Adipocyte (in vitro differentiated cells): ENCODE measurements around the gene RPS6KC1.

Source experiments
- DNase-seq: peaks from one replicate; pipeline ENCODE4 v3.0.0-alpha.2; 2015; ENCODE audit warnings: low read depth
- H3K27me3 ChIP-seq: replicated peaks from 2 replicates; pipeline ENCODE4 v1.7.0; 2013; ENCODE audit warnings: mild to moderate bottlenecking, low read length, moderate library complexity; ENCODE audit not compliant: control insufficient read depth, insufficient read depth
- H3K36me3 ChIP-seq: 2 replicates; pipeline ENCODE4 v1.7.0; 2013; ENCODE audit warnings: low read length, mild to moderate bottlenecking, moderate library complexity; ENCODE audit not compliant: control insufficient read depth, insufficient read depth, severe bottlenecking
- H3K4me1 ChIP-seq: 2 replicates; pipeline ENCODE4 v1.7.0; 2013; ENCODE audit warnings: mild to moderate bottlenecking, low read length, moderate library complexity; ENCODE audit not compliant: control insufficient read depth, insufficient read depth
- H3K4me3 ChIP-seq: 2 replicates; pipeline ENCODE4 v1.7.0; 2013; ENCODE audit warnings: mild to moderate bottlenecking, low read length, moderate library complexity
- H3K9ac ChIP-seq: 2 replicates; pipeline ENCODE4 v1.7.0; 2013; ENCODE audit warnings: mild to moderate bottlenecking, low read length, moderate library complexity
- H3K9me3 ChIP-seq: 2 replicates; pipeline ENCODE4 v1.7.0; 2013; ENCODE audit warnings: mild to moderate bottlenecking, low read length, moderate library complexity; ENCODE audit not compliant: control insufficient read depth

The RPS6KC1 gene

DNA sequence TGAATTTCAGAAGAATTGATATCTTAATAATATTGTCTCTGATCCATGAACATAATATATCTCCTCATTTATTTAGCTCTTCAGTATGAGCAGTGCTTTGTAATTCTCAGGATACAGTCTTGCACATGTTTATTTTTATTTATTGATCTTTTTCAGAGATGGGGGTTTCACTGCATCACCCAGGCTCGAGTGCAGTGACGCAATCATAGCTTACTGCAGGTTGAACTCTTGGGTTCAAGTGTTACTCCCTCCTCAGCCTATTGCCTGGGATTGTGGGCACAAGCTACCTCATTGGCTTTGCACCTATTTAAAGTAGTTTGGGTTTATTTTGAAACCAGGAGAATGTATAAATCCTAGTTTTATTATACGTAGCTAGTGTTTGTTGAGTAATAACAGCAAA, 4.7 kb downstream of the RPS6KC1 start:
- H3K27me3 ChIP-seq: no peaks in the 10 kb centered on the region
- H3K4me1 ChIP-seq: peaks cover 14% of the 10 kb centered on the region
- peak; percentile 8 for DNase-seq

DNA sequence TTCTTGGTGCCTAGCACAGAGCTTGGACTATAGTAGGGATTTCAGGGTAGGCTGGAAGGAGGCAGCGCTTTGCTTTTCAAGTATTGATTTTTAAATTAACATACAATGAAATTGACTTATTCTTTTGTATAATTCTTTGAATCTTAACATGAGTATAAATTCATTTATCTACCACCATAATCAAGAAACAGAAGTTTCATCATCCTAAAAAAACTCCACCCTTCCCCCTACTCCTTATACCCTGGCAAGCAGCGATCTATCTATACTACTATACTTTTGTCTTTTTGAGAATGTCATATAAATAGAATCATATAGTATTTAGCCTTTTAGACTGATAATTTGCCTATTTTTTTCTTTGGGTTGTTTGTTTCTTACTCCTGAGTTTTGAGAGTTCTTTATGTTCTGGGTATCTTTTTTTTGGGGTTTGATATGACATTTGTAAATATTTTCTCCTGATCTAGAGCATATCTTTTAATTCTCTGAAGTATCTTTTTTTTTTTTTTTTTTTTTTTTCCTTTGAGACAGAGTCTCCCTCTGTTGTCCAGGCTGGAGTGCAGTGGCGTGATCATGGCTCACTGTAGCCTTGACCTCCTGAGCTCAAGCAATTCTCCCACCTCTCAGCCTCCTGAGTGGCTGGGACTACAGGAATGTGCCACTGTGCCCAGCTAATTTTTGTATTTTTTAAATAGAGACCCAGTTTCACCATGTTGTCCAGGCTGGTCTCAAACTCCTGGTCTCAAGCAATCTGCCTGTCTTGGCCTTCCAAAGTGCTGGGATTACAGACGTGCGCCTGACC, 6.4 kb downstream of the RPS6KC1 start:
- peaks cover 6% of the 10 kb centered on the region for H3K4me1 ChIP-seq
- H3K27me3 ChIP-seq: no peaks in the 10 kb centered on the region
- no peak overlapping the region for H3K9ac ChIP-seq
- no peak for DNase-seq
- no peaks in the 10 kb centered on the region for H3K36me3 ChIP-seq
- H3K9me3 ChIP-seq: no peaks in the 10 kb centered on the region
- no peak overlapping the region for H3K4me3 ChIP-seq

More for the DNA sequence above, 4.7 kb downstream of the RPS6KC1 start:
- H3K9ac ChIP-seq: no peak overlapping the region
- no peaks in the 10 kb centered on the region for H3K9me3 ChIP-seq
- H3K4me3 ChIP-seq: no peak overlapping the region
- no peaks in the 10 kb centered on the region for H3K36me3 ChIP-seq

DNA sequence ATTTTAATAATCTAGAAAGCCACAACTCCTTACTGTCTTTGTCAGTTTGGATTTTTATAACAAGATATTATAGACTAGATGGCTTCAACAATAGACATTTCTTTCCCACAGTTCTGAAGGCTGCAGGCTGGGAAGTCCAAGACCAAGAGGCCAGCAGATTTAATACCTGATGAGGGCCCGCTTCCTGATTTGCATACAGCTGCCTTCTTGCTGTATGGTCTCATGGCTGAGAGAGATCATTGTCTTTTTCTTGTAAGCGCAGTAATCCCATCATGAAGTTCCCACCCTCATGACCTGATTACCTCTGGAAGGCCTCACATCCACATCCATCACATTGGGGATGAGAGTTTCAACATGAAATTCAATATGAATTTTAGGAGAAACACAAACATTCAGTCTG, 9.8 kb downstream of the RPS6KC1 start:
- Histone ChIP-seq H3K4me1 (peaks cover 6% of the 10 kb centered on the region), H3K27me3 (no peaks in the 10 kb centered on the region), H3K9me3 (no peaks in the 10 kb centered on the region), H3K36me3 (no peaks in the 10 kb centered on the region), H3K9ac (no peak overlapping the region), H3K4me3 (no peak overlapping the region)
- DNase-seq: no peak

DNA sequence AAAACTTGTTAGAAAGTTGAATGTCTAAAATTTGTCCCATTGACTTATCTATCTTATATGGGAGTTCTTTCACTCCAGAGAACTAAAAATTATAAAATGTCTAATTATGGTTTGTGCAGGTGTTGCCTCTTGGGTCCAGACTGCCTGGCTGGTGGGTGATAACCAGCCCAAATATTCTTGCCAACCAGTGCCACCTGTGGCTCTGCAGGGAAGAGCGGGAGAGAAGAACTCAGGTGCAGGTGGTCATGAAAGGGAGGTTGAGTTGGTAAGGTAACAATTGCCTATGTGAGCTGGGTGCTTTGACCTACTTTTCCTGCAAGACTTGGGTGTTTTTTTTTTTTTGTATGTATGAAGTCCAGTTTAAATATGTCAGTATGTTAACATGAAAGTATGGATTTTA, 10.2 kb downstream of the RPS6KC1 start:
- Histone ChIP-seq H3K4me3 (no peak overlapping the region), H3K9me3 (no peaks in the 10 kb centered on the region), H3K36me3 (no peaks in the 10 kb centered on the region), H3K9ac (no peak overlapping the region), H3K4me1 (peaks cover 6% of the 10 kb centered on the region), H3K27me3 (no peaks in the 10 kb centered on the region)
- DNase-seq: no peak

DNA sequence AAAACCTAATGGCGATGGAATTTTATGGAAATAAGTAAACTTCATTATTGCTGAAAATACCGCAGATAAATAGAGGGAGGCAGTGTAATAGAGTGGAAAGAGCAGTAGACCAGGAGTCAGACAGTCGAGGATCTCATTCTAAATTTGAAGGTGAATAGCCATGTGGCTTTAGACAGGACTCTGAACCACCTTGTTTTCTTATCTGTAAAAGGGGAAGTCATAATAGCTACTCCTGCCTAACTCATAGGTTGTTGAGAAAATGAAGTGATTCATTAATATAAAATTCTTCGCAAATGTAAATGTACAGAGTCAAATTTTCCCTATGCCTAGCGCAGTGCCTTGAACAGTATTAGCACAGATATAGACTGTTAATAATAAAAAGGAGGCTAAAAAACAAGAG, 14.8 kb downstream of the RPS6KC1 start:
- H3K9me3 ChIP-seq: no peaks in the 10 kb centered on the region
- DNase-seq: no peak
- no peak overlapping the region for H3K4me3 ChIP-seq
- H3K36me3 ChIP-seq: no peaks in the 10 kb centered on the region
- no peak overlapping the region for H3K9ac ChIP-seq
- peaks cover 13% of the 10 kb centered on the region for H3K4me1 ChIP-seq
- no peaks in the 10 kb centered on the region for H3K27me3 ChIP-seq

DNA sequence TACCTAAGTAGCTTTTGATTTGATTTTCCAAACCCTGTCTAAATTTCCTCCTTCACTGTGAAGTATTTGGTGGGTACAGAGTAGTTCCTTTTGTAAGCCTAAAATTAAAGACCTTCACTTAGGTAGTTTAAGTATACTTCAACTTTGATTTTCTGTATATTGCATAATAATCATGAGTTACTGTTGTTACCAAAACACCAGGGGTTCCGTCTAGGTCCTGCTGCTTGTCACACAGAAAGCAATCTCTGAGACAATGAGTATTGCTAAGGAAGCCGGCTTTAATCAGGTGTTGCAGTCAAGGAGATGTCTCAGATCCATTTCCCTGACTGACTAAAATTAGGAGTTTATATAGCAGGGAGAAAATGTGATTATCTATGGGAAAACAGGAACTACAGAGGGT, 15.3 kb downstream of the RPS6KC1 start:
- Histone ChIP-seq H3K9ac (no peak overlapping the region), H3K27me3 (no peaks in the 10 kb centered on the region), H3K4me3 (no peak overlapping the region), H3K9me3 (no peaks in the 10 kb centered on the region), H3K36me3 (no peaks in the 10 kb centered on the region), H3K4me1 (peaks cover 13% of the 10 kb centered on the region)
- DNase-seq: no peak

DNA sequence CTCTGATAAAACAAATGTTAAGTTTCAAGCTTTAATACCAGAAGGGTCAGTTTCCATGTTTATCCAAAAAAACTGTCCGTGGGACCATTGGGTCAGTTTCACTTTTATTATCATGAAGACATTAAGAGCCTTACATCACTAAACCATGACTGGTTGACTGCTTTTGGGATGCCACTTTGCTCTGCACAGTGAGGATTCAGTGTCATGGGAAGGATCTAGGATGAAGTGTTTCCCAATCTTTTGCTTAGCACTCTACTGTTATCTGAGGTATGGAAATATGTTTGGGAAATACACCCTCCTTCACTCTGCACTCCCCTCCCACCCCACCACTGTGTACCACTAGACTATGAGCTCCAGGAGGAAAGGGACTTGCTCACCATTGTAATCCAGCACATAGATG, 16.3 kb downstream of the RPS6KC1 start:
- Histone ChIP-seq H3K9me3 (no peaks in the 10 kb centered on the region), H3K4me3 (no peak overlapping the region), H3K9ac (no peak overlapping the region), H3K4me1 (peaks cover 13% of the 10 kb centered on the region), H3K36me3 (no peaks in the 10 kb centered on the region), H3K27me3 (no peaks in the 10 kb centered on the region)
- DNase-seq: no peak

DNA sequence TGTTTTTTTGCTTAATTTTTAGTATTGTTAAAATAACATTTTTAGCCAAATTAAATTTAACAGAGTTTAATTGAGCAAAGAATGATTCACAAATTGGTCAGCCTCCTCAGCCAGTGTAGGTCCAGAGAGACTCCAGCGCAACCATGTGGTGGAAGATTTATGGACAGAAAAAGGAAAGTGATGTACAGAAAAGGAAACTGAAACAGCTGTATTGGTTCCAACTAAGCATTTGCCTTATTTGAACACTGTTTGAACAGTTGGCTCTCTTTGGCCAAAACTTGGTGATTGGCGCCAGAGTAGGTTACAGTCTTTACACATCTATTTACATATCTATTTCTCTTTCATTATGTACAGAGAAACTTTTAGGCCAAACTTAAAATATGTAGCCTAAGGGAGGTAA, 19.4 kb downstream of the RPS6KC1 start:
- Histone ChIP-seq H3K9ac (peak overlapping the region; percentile 34), H3K4me1 (peaks cover 9% of the 10 kb centered on the region), H3K36me3 (no peaks in the 10 kb centered on the region), H3K4me3 (peak overlapping the region; percentile 69), H3K27me3 (no peaks in the 10 kb centered on the region), H3K9me3 (no peaks in the 10 kb centered on the region)
- DNase-seq: peak; percentile 89

DNA sequence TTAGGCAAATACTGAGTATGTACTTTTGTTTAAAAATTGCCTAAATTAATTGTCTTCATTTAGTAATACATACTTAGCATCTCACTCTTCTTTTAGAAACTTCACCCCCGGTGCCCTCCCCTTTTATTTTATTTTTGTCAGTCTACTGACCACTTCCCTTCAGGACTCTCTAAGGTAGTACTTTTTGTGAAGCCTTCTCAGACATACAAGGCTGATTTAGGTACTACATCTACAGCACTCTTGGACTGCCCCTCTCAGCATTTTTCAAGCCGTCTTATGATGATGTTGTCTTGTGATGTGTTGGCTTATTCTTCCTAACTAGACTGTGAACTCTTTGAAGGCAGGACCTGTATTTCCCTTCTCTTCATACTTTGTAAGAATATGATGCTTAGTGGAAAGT, 24.7 kb downstream of the RPS6KC1 start:
- Histone ChIP-seq H3K9me3 (no peaks in the 10 kb centered on the region), H3K9ac (no peak overlapping the region), H3K4me1 (no peaks in the 10 kb centered on the region), H3K4me3 (no peak overlapping the region), H3K27me3 (no peaks in the 10 kb centered on the region), H3K36me3 (peaks cover 5% of the 10 kb centered on the region)
- no peak for DNase-seq

DNA sequence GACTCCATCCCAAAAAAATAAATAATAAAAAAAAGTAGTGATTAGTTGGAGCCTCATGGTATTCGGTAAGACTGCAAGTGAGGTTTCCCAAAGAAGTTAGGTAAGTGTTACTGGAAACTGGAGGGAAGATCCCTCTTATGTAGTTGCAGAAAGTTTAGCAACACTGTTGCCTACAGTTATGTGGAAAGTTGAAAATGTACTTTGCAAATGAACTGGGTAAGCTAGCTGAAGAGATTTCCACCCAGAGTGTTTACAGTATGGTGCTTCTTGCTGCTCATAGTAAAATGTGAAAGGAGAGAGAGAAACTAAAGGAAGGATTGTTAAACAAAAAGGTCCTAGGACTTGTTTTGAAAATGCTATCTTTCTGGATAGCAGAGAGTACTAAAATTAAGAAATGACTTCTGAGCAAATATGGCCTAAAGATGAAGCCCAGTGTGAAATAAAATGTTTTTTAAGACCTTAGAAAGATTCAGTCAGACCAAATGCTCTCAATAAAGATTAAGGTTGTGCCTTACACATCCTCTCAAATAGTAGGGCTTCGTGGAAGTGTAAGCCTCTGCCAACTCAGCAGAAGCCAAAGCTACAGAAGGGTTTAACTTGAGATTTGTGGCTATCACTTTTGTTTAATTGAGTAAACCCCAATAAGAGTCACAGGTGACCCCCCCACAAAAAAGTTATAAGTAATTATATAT, 31.5 kb downstream of the RPS6KC1 start:
- Histone ChIP-seq H3K4me1 (no peaks in the 10 kb centered on the region), H3K4me3 (no peak overlapping the region), H3K9ac (no peak overlapping the region), H3K27me3 (no peaks in the 10 kb centered on the region), H3K36me3 (peaks cover 43% of the 10 kb centered on the region), H3K9me3 (no peaks in the 10 kb centered on the region)
- DNase-seq: no peak

DNA sequence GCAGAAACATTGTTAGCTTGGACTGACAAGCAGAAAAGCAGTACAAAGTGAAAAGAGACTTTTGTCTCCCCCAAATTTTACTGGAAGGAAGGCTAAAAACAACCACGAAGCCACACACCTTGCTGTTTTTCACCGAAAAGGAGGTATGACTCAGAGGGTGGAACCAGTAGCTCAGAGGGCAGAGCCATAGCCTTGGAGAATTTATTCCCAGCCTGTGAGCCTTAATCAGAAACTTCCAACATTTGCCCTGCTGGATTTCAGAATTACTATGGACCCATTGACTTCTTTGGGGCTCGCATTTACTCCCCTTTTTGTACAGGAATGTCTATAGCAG, 32.0 kb downstream of the RPS6KC1 start:
- no peak for DNase-seq
- H3K36me3 ChIP-seq: peaks cover 48% of the 10 kb centered on the region
- H3K9ac ChIP-seq: no peak overlapping the region
- no peaks in the 10 kb centered on the region for H3K27me3 ChIP-seq
- H3K9me3 ChIP-seq: no peaks in the 10 kb centered on the region
- no peaks in the 10 kb centered on the region for H3K4me1 ChIP-seq
- H3K4me3 ChIP-seq: no peak overlapping the region
